ENCODE measurements around the gene IFNA6.

The IFNA6 gene

GRCh38 chr9:21331676-21332402 lies 18.8 kb downstream of the IFNA6 start:
- DNase-seq (ENCODE audit: low read depth in 3 of 3) = no peak

DNA sequence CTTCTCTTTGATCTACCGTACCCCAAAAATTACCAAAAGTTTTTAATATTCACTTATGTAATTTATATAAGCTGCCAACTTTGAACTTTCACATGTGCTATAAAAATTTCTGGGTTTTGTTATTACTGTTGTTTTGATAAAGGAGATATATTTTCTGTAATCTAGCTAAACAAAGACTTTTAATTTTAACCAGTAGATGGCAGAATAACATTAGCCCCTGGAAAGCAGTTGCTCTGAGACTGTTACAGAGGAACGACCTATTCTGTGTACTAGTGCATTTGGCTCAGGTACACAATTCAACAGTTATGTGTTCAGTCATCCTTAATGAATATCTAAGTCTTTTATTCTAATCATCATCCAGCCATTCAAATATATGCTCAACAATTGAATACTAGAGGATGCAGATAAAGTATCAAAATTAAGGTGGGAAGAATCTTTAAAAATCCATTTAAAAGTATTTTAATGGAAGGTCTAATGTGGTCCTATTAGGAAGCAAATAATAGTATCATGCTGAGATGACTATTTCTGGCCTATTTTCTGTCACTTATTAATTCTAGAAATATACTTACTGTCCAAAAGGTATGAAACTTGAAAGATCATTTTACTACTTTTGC lies 24.1 kb downstream of the IFNA6 start:
- DNase-seq (ENCODE audit: low read depth in 3 of 3) = no peak

DNA sequence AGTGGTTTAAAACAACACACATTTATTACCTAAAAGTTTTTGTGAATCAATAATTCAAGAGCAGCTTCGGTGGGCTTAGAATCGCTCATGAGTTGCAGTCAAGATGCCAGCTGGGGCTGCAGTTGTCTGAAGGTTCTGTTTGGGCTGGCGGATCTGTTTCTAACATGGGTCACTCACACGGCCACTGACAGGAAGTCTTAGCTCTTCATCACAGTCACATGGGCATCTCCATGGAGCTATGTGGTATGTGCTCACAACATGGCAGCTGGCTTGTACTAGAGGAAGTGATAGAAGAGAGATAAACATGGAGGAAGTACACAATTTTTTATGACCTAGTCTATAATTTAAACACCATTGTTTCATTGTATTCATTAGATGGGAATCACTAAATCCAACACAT lies 26.6 kb downstream of the IFNA6 start:
- no peak for DNase-seq (ENCODE audit: low read depth in 3 of 3)

DNA sequence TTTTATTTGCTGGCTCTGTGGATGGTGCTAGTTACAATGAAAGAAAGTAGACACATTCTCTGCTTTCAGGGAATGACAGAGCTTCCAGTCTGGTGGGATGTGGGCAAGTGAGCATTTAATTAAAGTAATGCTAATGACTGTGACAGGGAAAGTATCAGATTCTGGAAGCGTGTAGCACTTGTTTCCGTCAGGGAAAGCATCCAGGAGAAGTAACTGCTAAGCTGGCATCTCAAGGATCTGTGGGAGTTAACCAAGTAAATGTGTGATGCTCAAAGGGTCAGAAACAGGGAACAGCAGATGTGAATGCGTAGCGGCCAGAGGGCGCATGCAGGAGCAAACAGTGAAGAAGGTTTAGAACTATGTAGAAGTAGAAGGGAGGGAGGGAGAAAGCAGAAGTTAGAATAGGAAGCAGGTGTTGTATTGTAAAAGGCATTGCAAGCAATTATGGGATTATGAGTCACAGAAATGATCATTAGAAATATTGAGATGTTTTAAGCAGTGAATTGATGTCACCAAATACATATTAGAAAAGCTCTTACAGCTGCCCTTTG lies 27.7 kb downstream of the IFNA6 start:
- no peak for DNase-seq (ENCODE audit: low read depth in 3 of 3)

DNA sequence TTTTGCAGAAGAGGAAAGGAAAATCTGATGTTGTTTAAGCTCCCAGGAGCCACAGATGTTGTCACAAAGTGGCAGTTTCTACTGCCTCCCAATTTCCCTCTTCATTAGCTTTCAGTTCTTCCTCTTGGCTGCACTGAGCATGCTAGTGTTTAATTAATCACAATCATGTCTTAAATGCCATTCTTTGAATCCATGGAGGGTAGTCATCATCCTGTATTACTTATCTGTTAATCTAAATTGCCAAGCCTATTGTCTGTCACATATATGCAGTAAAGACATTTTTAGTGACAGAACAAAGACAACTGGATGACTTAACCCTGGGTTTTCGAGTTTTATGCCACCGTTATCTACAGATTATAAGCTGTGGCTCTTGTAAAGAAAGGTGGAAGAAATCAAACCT lies 30.2 kb downstream of the IFNA6 start:
- no peak for DNase-seq (ENCODE audit: low read depth in 3 of 3)

GRCh38 chr9:21317956-21318923 lies 32.4 kb downstream of the IFNA6 start:
- DNase-seq (ENCODE audit: low read depth in 3 of 3) = peak in 1 of 3 donors; percentile 17

GRCh38 chr9:21316860-21317259 lies 33.8 kb downstream of the IFNA6 start:
- DNase-seq (ENCODE audit: low read depth in 3 of 3) = no peak

GRCh38 chr9:21316032-21316842 lies 34.5 kb downstream of the IFNA6 start:
- DNase-seq (ENCODE audit: low read depth in 3 of 3) = no peak

GRCh38 chr9:21314152-21314551 lies 36.5 kb downstream of the IFNA6 start:
- DNase-seq (ENCODE audit: low read depth in 3 of 3) = no peak

DNA sequence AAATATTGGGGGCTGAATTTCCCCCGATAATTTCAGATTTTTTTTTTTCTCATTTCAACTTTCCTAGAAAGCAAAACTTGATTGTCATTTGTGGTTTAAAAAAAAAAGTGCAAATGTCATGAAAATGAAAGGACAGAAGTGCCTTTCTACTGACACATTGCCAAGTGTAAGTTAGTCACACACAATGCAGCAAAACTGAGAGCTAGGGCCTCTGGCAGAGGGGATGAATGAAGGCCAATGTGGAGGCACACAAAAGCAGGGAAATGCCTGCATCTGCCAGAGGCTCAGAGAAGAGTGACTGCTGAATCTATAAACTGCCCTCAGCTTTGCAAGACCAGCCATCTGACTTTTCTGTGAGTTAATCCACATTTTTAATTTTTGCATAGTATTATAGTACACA lies 38.8 kb downstream of the IFNA6 start:
- no peak for DNase-seq (ENCODE audit: low read depth in 3 of 3)

- no peak for DNase-seq (ENCODE audit: low read depth in 3 of 3)
Observed at GRCh38 chr9:21305213-21305612, 45.5 kb downstream of the IFNA6 start, which contains the start of gene IFNA5. IFNA5 (minus strand) TSS chr9:21305313; CDS start chr9:21305256, 57 bp downstream.
